ENCODE measurements around the gene ZNF281.
"Not testable (repeated sequence)": the region's sequence is repeated elsewhere in the genome, so short reads cannot be mapped to it uniquely, and the experiment has no call there.

The ZNF281 gene

GRCh38 chr1:200429221-200429751 is 19.4 kb upstream of the ZNF281 start:
- DNase-seq, result no peak

GRCh38 chr1:200428482-200429205 is 18.8 kb upstream of the ZNF281 start:
- DNase-seq, result no peak

- no peak for DNase-seq
These were observed 17.9 kb upstream of the ZNF281 start for GRCh38 chr1:200427744-200428143.

- DNase-seq, result no peak
These were observed 16.4 kb upstream of the ZNF281 start for GRCh38 chr1:200426196-200426595.

GRCh38 chr1:200423235-200423634 is 13.4 kb upstream of the ZNF281 start:
- DNase-seq, result no peak

- no peak for DNase-seq
These were observed 12.4 kb upstream of the ZNF281 start for GRCh38 chr1:200422211-200422610.

GRCh38 chr1:200415789-200416593 is 6.2 kb upstream of the ZNF281 start:
- DNase-seq, result peak; percentile 76

- DNase-seq, result no peak
These were observed 5.4 kb upstream of the ZNF281 start for GRCh38 chr1:200415227-200415626.

GRCh38 chr1:200414657-200415056 is 4.8 kb upstream of the ZNF281 start:
- no peak for DNase-seq

GRCh38 chr1:200413766-200414165 is 3.9 kb upstream of the ZNF281 start:
- not testable (repeated sequence) for DNase-seq

GRCh38 chr1:200411406-200412257 is 1.8 kb upstream of the ZNF281 start:
- no peak for DNase-seq

- DNase-seq, result no peak
These were observed 686 bp upstream of the ZNF281 start for GRCh38 chr1:200410566-200410878.

- peak; percentile 58 for DNase-seq
These were observed 554 bp downstream of the ZNF281 start for GRCh38 chr1:200409203-200409760.

GRCh38 chr1:200406161-200406797 is 3.6 kb downstream of the ZNF281 start:
- DNase-seq, result no peak

GRCh38 chr1:200405264-200405663 is 4.6 kb downstream of the ZNF281 start:
- no peak for DNase-seq

GRCh38 chr1:200401708-200402107 is 8.1 kb downstream of the ZNF281 start:
- no peak for DNase-seq

GRCh38 chr1:200401263-200401662 is 8.6 kb downstream of the ZNF281 start:
- DNase-seq, result no peak

- DNase-seq, result no peak
These were observed 9.3 kb downstream of the ZNF281 start for GRCh38 chr1:200400556-200400955.

GRCh38 chr1:200399860-200400259 is 10.0 kb downstream of the ZNF281 start:
- no peak for DNase-seq

- no peak for DNase-seq
These were observed 11.5 kb downstream of the ZNF281 start for GRCh38 chr1:200398373-200398772.

GRCh38 chr1:200392625-200393185 is 17.1 kb downstream of the ZNF281 start:
- no peak for DNase-seq

- DNase-seq, result no peak
These were observed 18.1 kb downstream of the ZNF281 start for GRCh38 chr1:200391747-200392146.
